Panc1 (cell line): Measurements from ENCODE around the gene GAS7. TPM values are rescaled to one million over a fixed set of nuclear protein-coding genes. Genes with fewer than 3 reads are reported as not detected.

ENCODE experiments used
- ATAC-seq: fragments of 200-7000 bp; cut with Tn5 transposase; 2 replicates; pipeline ENCODE4 v1.9.1; 2020; ENCODE audit warnings: mild to moderate bottlenecking, moderate library complexity
- BruUV-seq: library from RNA; stranded (reverse); fragments of 400-500 nt; replicated peaks from 2 replicates; lab custom pipeline; 2021; lab: Mats Ljungman, UMichigan
- CTCF ChIA-PET: fragments of 300-600 bp; sonication (Branson Sonifier 250); formaldehyde crosslinking; loops from one replicate; lab custom pipeline; 2022; ENCODE audit warnings: antibody characterized with exemption; lab: Charles Lee
- POLR2A ChIA-PET: fragments of 300-600 bp; sonication (Branson Sonifier 250); formaldehyde crosslinking; loops from one replicate; lab custom pipeline; 2022; ENCODE audit warnings: antibody characterized with exemption; lab: Charles Lee
- DNase-seq: peaks from one replicate; pipeline ENCODE4 v3.0.0-alpha.2; 2010; ENCODE audit warnings: low read depth, low spot score
- H3K27ac ChIP-seq: 2 replicates; pipeline ENCODE4 v1.5.1; 2011; ENCODE audit warnings: mild to moderate bottlenecking, low read length, inconsistent platforms
- H3K27me3 ChIP-seq: fragments of 200-500 bp; sonication (Bioruptor generic); 2 replicates; pipeline ENCODE4 v1.6.0; 2014; ENCODE audit warnings: low read length, inconsistent platforms; ENCODE audit not compliant: control insufficient read depth, insufficient read depth
- H3K36me3 ChIP-seq: fragments of 200-500 bp; sonication (Bioruptor generic); 2 replicates; pipeline ENCODE4 v1.5.1; 2014; ENCODE audit warnings: inconsistent platforms, mild to moderate bottlenecking, low read length, moderate library complexity; ENCODE audit not compliant: control insufficient read depth, insufficient read depth
- H3K4me1 ChIP-seq: 2 replicates; pipeline ENCODE4 v1.5.1; 2011; ENCODE audit warnings: inconsistent platforms, mild to moderate bottlenecking, low read length, moderate library complexity; ENCODE audit not compliant: control insufficient read depth, insufficient read depth
- H3K4me3 ChIP-seq, 2 experiments: 2 replicates each; pipeline ENCODE4 v1.5.1; 2011 to 2012; ENCODE audit warnings: low read depth in 2 of 2, low read length in 2 of 2, mild to moderate bottlenecking in 2 of 2, inconsistent platforms in 1 of 2, moderate library complexity in 1 of 2
- H3K9me3 ChIP-seq: fragments of 200-500 bp; sonication (Bioruptor generic); 2 replicates; pipeline ENCODE4 v1.5.1; 2014; ENCODE audit warnings: low read depth, mild to moderate bottlenecking, inconsistent platforms, low read length, moderate library complexity; ENCODE audit not compliant: control insufficient read depth, insufficient read depth
- POLR2AphosphoS5 ChIP-seq: IDR thresholded peaks from 2 replicates; pipeline ENCODE4 v1.6.1; 2012; ENCODE audit warnings: mild to moderate bottlenecking, low read depth, low read length, moderate library complexity
- SIN3A ChIP-seq: IDR thresholded peaks from 2 replicates; pipeline ENCODE4 v1.6.1; 2012; ENCODE audit warnings: low read depth, mild to moderate bottlenecking, low read length, moderate library complexity, borderline replicate concordance; ENCODE audit not compliant: insufficient read depth
- TCF7L2 ChIP-seq: IDR thresholded peaks from 2 replicates; pipeline ENCODE4 v1.6.1; 2011; ENCODE audit warnings: mild to moderate bottlenecking, low read depth, low read length, inconsistent platforms
- in situ Hi-C: cut with HindIII; loops from 2 replicates; pipeline ENCODE4 v1.10.0; 2016; ENCODE audit warnings: low sequenced_read_pairs, low pct_unique_long_range_greater_than_20kb
- intact Hi-C: fragments of 100-400 bp; cut with micrococcal nuclease; formaldehyde crosslinking; loops from one replicate; pipeline ENCODE4 v1.10.0; 2022; ENCODE audit not compliant: unreplicated experiment
- total RNA-seq: library from RNA; stranded (reverse); gene quantifications from one replicate; pipeline ENCODE4 v1.2.1, GENCODE V29; 2021; ENCODE audit not compliant: unreplicated experiment
- TF ChIP-seq, protein P1 (sequence below), 2 experiments: IDR thresholded peaks; 2 replicates each; pipeline ENCODE4 v1.6.1; 2011 to 2012; ENCODE audit warnings: low read depth in 2 of 2, control low read depth in 1 of 2, low read length in 1 of 2, mild to moderate bottlenecking in 1 of 2, moderate library complexity in 1 of 2; ENCODE audit not compliant: insufficient read depth in 1 of 2
- TF ChIP-seq, protein P2 (sequence below): fragments of 450-650 bp; IDR thresholded peaks from 2 replicates; pipeline ENCODE4 v1.5.1; 2017; ENCODE audit warnings: mild to moderate bottlenecking

Gene GAS7
- total RNA-seq, 1 experiment from 2014 or later = 0.05 TPM

GRCh38 chr17:9913476-9913875 lies 284.9 kb downstream of the GAS7 start:
- intact Hi-C loops = no loop called here

GRCh38 chr17:9912121-9913099 lies 286.0 kb downstream of the GAS7 start:
- ChIA-PET CTCF (interaction anchor here (0.5 kb wide), 1 partner anchor 83 kb away, joined by 3 read pairs; no protein-coding TSS in a partner anchor), POLR2A (no interaction called here)
- H3K4me1 ChIP-seq = no peaks in the 10 kb centered on the region
- intact Hi-C loops (no loop called here), in situ Hi-C loops (no loop called here)
- H3K9me3 ChIP-seq = no peaks in the 10 kb centered on the region
- ATAC-seq (no peak), DNase-seq (no peak)
- H3K27ac ChIP-seq = no peak overlapping the region
- TF ChIP-seq SIN3A (no peak), TCF7L2 (no peak), POLR2AphosphoS5 (no peak)
- TF ChIP-seq, protein P1, sequence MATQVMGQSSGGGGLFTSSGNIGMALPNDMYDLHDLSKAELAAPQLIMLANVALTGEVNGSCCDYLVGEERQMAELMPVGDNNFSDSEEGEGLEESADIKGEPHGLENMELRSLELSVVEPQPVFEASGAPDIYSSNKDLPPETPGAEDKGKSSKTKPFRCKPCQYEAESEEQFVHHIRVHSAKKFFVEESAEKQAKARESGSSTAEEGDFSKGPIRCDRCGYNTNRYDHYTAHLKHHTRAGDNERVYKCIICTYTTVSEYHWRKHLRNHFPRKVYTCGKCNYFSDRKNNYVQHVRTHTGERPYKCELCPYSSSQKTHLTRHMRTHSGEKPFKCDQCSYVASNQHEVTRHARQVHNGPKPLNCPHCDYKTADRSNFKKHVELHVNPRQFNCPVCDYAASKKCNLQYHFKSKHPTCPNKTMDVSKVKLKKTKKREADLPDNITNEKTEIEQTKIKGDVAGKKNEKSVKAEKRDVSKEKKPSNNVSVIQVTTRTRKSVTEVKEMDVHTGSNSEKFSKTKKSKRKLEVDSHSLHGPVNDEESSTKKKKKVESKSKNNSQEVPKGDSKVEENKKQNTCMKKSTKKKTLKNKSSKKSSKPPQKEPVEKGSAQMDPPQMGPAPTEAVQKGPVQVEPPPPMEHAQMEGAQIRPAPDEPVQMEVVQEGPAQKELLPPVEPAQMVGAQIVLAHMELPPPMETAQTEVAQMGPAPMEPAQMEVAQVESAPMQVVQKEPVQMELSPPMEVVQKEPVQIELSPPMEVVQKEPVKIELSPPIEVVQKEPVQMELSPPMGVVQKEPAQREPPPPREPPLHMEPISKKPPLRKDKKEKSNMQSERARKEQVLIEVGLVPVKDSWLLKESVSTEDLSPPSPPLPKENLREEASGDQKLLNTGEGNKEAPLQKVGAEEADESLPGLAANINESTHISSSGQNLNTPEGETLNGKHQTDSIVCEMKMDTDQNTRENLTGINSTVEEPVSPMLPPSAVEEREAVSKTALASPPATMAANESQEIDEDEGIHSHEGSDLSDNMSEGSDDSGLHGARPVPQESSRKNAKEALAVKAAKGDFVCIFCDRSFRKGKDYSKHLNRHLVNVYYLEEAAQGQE (IDR thresholded peaks at IDR 0.05; ENCODE audit: insufficient read depth in 1 of 2, low read depth in 2 of 2, low read length in 1 of 2) = no peak
- TF ChIP-seq, protein P2, sequence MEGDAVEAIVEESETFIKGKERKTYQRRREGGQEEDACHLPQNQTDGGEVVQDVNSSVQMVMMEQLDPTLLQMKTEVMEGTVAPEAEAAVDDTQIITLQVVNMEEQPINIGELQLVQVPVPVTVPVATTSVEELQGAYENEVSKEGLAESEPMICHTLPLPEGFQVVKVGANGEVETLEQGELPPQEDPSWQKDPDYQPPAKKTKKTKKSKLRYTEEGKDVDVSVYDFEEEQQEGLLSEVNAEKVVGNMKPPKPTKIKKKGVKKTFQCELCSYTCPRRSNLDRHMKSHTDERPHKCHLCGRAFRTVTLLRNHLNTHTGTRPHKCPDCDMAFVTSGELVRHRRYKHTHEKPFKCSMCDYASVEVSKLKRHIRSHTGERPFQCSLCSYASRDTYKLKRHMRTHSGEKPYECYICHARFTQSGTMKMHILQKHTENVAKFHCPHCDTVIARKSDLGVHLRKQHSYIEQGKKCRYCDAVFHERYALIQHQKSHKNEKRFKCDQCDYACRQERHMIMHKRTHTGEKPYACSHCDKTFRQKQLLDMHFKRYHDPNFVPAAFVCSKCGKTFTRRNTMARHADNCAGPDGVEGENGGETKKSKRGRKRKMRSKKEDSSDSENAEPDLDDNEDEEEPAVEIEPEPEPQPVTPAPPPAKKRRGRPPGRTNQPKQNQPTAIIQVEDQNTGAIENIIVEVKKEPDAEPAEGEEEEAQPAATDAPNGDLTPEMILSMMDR = no peak
- no TSS peak for BruUV-seq
- no peaks in the 10 kb centered on the region; the same call in 1 of the 2 replicates for H3K27me3 ChIP-seq
- no peaks in the 10 kb centered on the region for H3K36me3 ChIP-seq
- H3K4me3 ChIP-seq = no peak overlapping the region

More at GRCh38 chr17:9913476-9913875, 284.9 kb downstream of the GAS7 start:
- in situ Hi-C loops = no loop called here
- no peak overlapping the region for H3K4me3 ChIP-seq
- no TSS peak for BruUV-seq
- DNase-seq (no peak), ATAC-seq (no peak)
- H3K36me3 ChIP-seq = no peaks in the 10 kb centered on the region
- H3K27ac ChIP-seq = no peak overlapping the region
- H3K4me1 ChIP-seq = no peaks in the 10 kb centered on the region
- no peaks in the 10 kb centered on the region for H3K9me3 ChIP-seq
- ChIA-PET POLR2A (no interaction called here), CTCF (interaction anchor here (0.5 kb wide), 1 partner anchor 84 kb away, joined by 3 read pairs; no protein-coding TSS in a partner anchor)
- TF ChIP-seq, protein P1 (IDR thresholded peaks at IDR 0.05; ENCODE audit: insufficient read depth in 1 of 2, low read depth in 2 of 2, low read length in 1 of 2) = no peak
- TF ChIP-seq SIN3A (no peak), POLR2AphosphoS5 (no peak)
- TF ChIP-seq, protein P2 = no peak
- no peaks in the 10 kb centered on the region; the same call in 1 of the 2 replicates for H3K27me3 ChIP-seq
